CD4-positive, alpha-beta memory T cell (primary cell): Measurements from ENCODE around the gene PCDHGA6. TPM values are rescaled to one million over a fixed set of nuclear protein-coding genes. Genes with fewer than 3 reads are reported as not detected.

Source experiments
- CTCF ChIA-PET: fragments of 350-600 bp; sonication (Branson Sonifier 250); formaldehyde crosslinking; loops from one replicate; lab custom pipeline; 2021; ENCODE audit warnings: inconsistent platforms; ENCODE audit not compliant: partially characterized antibody; lab: Charles Lee
- POLR2A ChIA-PET: fragments of 350-600 bp; sonication (Branson Sonifier 250); formaldehyde crosslinking; loops from one replicate; lab custom pipeline; 2021; ENCODE audit not compliant: partially characterized antibody; lab: Charles Lee
- DNase-seq, 5 donors: peaks; one replicate each; pipeline versions ENCODE4 v3.0.0 to v3.0.0-alpha.2; 2020 to 2022; ENCODE audit warnings: mixed read lengths in 1 of 5
- H3K27ac ChIP-seq: one replicate; pipeline ENCODE4 v1.7.0; 2013; ENCODE audit warnings: low read depth, low read length
- H3K27me3 ChIP-seq: 2 replicates; pipeline ENCODE4 v1.7.0; 2013; ENCODE audit warnings: mild to moderate bottlenecking, low read length, moderate library complexity; ENCODE audit not compliant: insufficient read depth
- H3K36me3 ChIP-seq: 2 replicates; pipeline ENCODE4 v1.7.0; 2013; ENCODE audit warnings: mild to moderate bottlenecking, low read length, moderate library complexity; ENCODE audit not compliant: insufficient read depth
- H3K4me1 ChIP-seq: 2 replicates; pipeline ENCODE4 v1.7.0; 2013; ENCODE audit warnings: mild to moderate bottlenecking, low read length, moderate library complexity; ENCODE audit not compliant: insufficient read depth
- H3K4me3 ChIP-seq, 2 donors: one replicate each; pipeline ENCODE4 v1.7.0; 2013; ENCODE audit warnings: low read length in 2 of 2, mild to moderate bottlenecking in 1 of 2
- H3K9me3 ChIP-seq, 2 donors: one replicate each; pipeline ENCODE4 v1.7.0; 2013; ENCODE audit warnings: low read length in 2 of 2, control low read depth in 1 of 2; ENCODE audit not compliant: control insufficient read depth in 1 of 2
- H3K27ac Mint-ChIP-seq, 7 donors: one replicate each; pipeline ENCODE4 v1.8.0; 2020 to 2021; ENCODE audit warnings: mixed read lengths in 7 of 7, mild to moderate bottlenecking in 6 of 7, inconsistent platforms in 3 of 7, moderate library complexity in 3 of 7
- H3K27me3 Mint-ChIP-seq, 2 donors: one replicate each; pipeline ENCODE4 v1.8.0; 2020 to 2021; ENCODE audit warnings: mixed read lengths in 2 of 2
- H3K36me3 Mint-ChIP-seq, 2 donors: one replicate each; pipeline ENCODE4 v1.8.0; 2020 to 2021; ENCODE audit warnings: mixed read lengths in 2 of 2, inconsistent platforms in 1 of 2, mild to moderate bottlenecking in 1 of 2
- H3K4me1 Mint-ChIP-seq, 4 donors: one replicate each; pipeline ENCODE4 v1.8.0; 2020 to 2021; ENCODE audit warnings: mixed read lengths in 4 of 4, mild to moderate bottlenecking in 1 of 4
- H3K4me3 Mint-ChIP-seq, 8 donors: one replicate each; pipeline ENCODE4 v1.8.0; 2020 to 2021; ENCODE audit warnings: mixed read lengths in 8 of 8, mild to moderate bottlenecking in 7 of 8, moderate library complexity in 6 of 8, inconsistent platforms in 3 of 8
- H3K9me3 Mint-ChIP-seq, 8 donors: one replicate each; pipeline ENCODE4 v1.8.0; 2020 to 2021; ENCODE audit warnings: mixed read lengths in 8 of 8, mild to moderate bottlenecking in 5 of 8, inconsistent platforms in 3 of 8, moderate library complexity in 1 of 8
- intact Hi-C: fragments of 100-400 bp; cut with micrococcal nuclease; formaldehyde crosslinking; loops from one replicate; pipeline ENCODE4 v1.15.1; 2023
- polyA plus RNA-seq, 2 donors: library from polyadenylated mRNA; unstranded; fragments of 300-500 nt; fragmentation: Illumina TruSeq; gene quantifications; one replicate each; pipeline ENCODE4 v1.2.3, GENCODE V29; 2021
- total RNA-seq, 2 experiments: library from RNA; stranded (reverse); gene quantifications; one replicate each; pipeline ENCODE4 v1.2.3, GENCODE V29; 2021

Gene PCDHGA6
- total and polyA plus RNA-seq, 4 experiments from 2014 or later, result 0.03 to 0.76 (median 0.50) TPM; not detected in 1

DNA sequence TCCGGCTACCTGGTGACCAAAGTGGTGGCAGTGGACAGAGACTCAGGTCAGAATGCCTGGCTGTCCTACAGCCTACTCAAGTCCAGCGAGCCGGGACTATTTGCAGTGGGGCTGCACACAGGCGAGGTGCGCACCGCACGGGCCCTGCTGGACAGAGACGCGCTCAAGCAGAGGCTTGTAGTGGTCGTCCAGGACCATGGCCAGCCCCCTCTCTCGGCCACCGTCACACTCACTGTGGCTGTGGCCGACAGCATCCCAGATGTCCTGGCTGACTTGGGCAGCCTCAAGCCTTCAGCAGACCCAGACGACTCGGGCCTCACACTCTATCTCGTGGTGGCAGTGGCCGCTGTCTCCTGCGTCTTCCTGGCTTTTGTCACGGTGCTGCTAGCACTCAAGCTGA, 16.7 kb upstream of the PCDHGA6 start:
- Histone ChIP-seq H3K4me3 (no peak overlapping the region), H3K9me3 (peaks cover 0 to 4% of the 10 kb centered on the region in 2 donors), H3K27me3 (peaks cover 11% of the 10 kb centered on the region), H3K4me1 (no peaks in the 10 kb centered on the region), H3K27ac (no peak overlapping the region), H3K36me3 (no peaks in the 10 kb centered on the region)
- peaks cover 0 to 65% (median 52%) of the 10 kb centered on the region in 8 donors for H3K9me3 Mint-ChIP-seq
- no peak overlapping the region for H3K27ac Mint-ChIP-seq
- H3K36me3 Mint-ChIP-seq, result peaks cover 8 to 10% of the 10 kb centered on the region in 2 donors
- ChIA-PET CTCF (no interaction called here), POLR2A (no interaction called here)
- no peak overlapping the region for H3K4me3 Mint-ChIP-seq
- H3K27me3 Mint-ChIP-seq, result peaks cover 43 to 45% of the 10 kb centered on the region in 2 donors
- intact Hi-C loops, result loop anchor here (10.0 kb wide), 1 partner anchor 198 kb away; no protein-coding TSS in a partner anchor
- DNase-seq, result no peak
- H3K4me1 Mint-ChIP-seq, result peaks cover 0 to 5% (median 2%) of the 10 kb centered on the region in 4 donors

DNA sequence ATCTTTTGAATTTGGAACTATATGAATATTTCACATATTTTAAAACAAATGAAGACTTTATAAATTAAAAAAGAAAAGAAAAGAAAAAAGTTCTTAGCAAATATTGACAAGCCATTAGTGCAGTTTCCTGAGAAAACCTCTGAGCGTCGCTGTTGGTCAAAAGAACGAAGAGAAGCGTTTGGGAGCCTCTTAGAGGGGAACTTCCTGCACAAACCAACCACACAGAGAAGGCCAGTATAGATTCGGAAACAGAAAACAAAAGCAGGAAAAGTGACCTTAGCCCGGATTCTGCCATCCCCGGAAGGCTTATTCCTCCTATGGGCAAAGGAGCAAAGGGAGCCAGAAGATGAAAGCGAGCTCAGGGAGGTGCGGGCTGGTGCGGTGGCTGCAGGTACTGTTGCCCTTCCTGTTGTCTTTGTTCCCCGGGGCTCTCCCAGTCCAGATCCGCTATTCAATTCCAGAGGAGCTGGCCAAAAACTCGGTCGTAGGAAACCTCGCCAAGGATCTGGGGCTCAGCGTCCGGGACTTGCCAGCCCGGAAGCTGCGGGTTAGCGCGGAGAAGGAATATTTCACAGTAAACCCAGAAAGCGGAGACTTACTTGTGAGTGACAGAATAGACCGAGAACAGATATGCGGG, 13.8 kb upstream of the PCDHGA6 start, which contains the start of gene PCDHGB2:
TSS of gene PCDHGB2 (plus strand) at position 205 of the 637 bp plus-strand sequence. CDS start at position 347, 142 bp downstream.
- H3K27me3 Mint-ChIP-seq, result peaks cover 50 to 52% of the 10 kb centered on the region in 2 donors
- intact Hi-C loops, result loop anchor here (10.0 kb wide), 1 partner anchor 195 kb away; no protein-coding TSS in a partner anchor
- peak within 1 kb of the TSS; percentile 71 to 89 (median 80) for H3K4me3 Mint-ChIP-seq
- peaks cover 9 to 12% of the 10 kb centered on the region in 2 donors for H3K36me3 Mint-ChIP-seq
- peak within 1 kb of the TSS in 6 of 7 donors; percentile 17 to 75 (median 34) for H3K27ac Mint-ChIP-seq
- H3K4me3 ChIP-seq, result peak within 1 kb of the TSS; percentile 13 to 42
- peaks cover 2 to 77% (median 64%) of the 10 kb centered on the region in 8 donors for H3K9me3 Mint-ChIP-seq
- peaks cover 0 to 4% of the 10 kb centered on the region in 2 donors for H3K9me3 ChIP-seq
- DNase-seq, result peak in 1 of 5 donors; percentile 19
- H3K27ac ChIP-seq, result no peak within 1 kb of the TSS
- POLR2A ChIA-PET, result no interaction called here
- H3K27me3 ChIP-seq, result peaks cover 11% of the 10 kb centered on the region
- CTCF ChIA-PET, result interaction anchor here (1.0 kb wide), 1 partner anchor 198 kb away, joined by 4 read pairs; no protein-coding TSS in a partner anchor
- H3K4me1 Mint-ChIP-seq, result peaks cover 0 to 5% (median 2%) of the 10 kb centered on the region in 4 donors
- no peaks in the 10 kb centered on the region for H3K4me1 ChIP-seq
- no peaks in the 10 kb centered on the region for H3K36me3 ChIP-seq

DNA sequence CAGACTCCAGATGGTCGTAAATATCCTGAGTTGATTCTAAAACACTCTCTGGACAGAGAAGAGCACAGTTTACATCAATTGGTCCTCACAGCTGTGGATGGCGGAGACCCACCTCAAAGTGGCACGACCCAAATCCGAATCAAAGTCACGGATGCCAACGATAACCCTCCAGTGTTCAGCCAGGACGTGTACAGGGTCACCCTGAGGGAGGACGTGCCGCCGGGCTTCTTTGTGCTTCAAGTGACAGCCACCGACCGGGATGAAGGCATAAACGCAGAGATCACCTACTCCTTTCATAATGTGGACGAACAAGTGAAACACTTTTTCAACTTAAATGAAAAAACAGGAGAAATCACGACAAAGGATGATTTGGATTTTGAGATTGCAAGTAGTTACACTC, 13.0 kb upstream of the PCDHGA6 start:
- no peak for DNase-seq
- Mint-ChIP-seq H3K36me3 (peaks cover 9 to 12% of the 10 kb centered on the region in 2 donors), H3K27me3 (peaks cover 57% of the 10 kb centered on the region in 2 donors), H3K27ac (peak overlapping the region in 4 of 7 donors; percentile 8 to 53 (median 28)), H3K4me1 (peaks cover 0 to 5% (median 2%) of the 10 kb centered on the region in 4 donors), H3K4me3 (peak overlapping the region in 1 of 8 donors; percentile 15), H3K9me3 (peaks cover 5 to 77% (median 68%) of the 10 kb centered on the region in 8 donors)
- Histone ChIP-seq H3K36me3 (no peaks in the 10 kb centered on the region), H3K4me1 (no peaks in the 10 kb centered on the region), H3K4me3 (no peak overlapping the region), H3K27ac (no peak overlapping the region), H3K27me3 (peaks cover 12% of the 10 kb centered on the region), H3K9me3 (peaks cover 0 to 4% of the 10 kb centered on the region in 2 donors)
- intact Hi-C loops, result no loop called here
- ChIA-PET CTCF (no interaction called here), POLR2A (no interaction called here)

DNA sequence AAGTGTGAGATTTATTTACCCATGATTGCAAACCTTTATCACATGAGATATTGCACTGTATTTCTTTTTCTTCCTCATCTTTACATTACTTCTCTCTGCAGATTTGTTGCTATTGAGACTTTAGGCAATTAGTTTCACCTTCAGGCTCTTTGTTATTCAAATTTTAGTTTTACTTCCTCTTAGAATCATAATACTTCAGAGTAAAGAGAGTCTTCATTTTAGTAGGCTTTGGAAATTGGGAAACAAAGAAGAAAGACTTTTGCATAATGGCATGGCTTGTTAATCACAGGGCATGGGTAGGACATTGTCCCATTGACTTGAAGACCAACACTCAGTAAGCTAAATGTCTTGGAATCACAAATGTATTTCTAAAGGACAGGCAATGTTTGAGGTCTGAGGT, 11.0 kb upstream of the PCDHGA6 start:
- Mint-ChIP-seq H3K27me3 (peaks cover 51 to 57% of the 10 kb centered on the region in 2 donors), H3K4me1 (peaks cover 0 to 5% (median 2%) of the 10 kb centered on the region in 4 donors), H3K36me3 (peaks cover 9 to 14% of the 10 kb centered on the region in 2 donors), H3K27ac (peak overlapping the region in 1 of 7 donors; percentile 75), H3K9me3 (peaks cover 5 to 77% (median 67%) of the 10 kb centered on the region in 8 donors), H3K4me3 (peak overlapping the region in 2 of 8 donors; percentile 40 to 42)
- Histone ChIP-seq H3K27ac (no peak overlapping the region), H3K27me3 (peaks cover 14% of the 10 kb centered on the region), H3K9me3 (peaks cover 0 to 4% of the 10 kb centered on the region in 2 donors), H3K36me3 (no peaks in the 10 kb centered on the region), H3K4me3 (no peak overlapping the region), H3K4me1 (no peaks in the 10 kb centered on the region)
- intact Hi-C loops, result no loop called here
- no peak for DNase-seq
- CTCF ChIA-PET, result no interaction called here
- POLR2A ChIA-PET, result no interaction called here

DNA sequence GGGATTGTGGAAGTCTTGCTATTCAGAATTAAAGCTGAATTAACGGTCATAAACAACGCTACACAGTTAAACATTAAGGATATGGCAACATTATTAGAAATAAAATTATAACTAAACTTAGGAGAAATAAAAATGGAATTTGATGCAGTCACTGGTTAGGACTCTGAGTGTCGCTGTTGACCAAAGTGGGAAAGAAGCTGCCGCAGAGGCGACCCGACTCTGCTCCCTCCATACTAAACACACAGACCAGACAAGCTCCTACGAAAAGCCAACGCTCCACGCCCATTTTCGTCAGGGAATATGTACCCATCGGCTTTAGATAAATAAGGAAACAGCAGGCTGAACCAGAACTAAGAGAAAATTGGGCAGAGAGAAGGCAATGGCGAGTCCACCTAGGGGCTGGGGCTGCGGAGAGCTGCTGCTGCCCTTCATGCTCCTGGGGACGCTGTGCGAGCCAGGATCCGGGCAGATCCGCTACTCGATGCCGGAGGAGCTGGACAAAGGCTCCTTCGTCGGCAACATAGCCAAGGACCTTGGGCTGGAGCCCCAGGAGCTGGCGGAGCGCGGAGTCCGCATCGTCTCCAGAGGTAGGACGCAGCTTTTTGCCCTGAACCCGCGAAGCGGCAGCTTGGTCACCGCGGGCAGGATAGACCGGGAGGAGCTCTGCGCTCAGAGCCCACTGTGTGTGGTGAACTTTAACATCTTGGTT, 9.6 kb upstream of the PCDHGA6 start, which contains the start of gene PCDHGA5:
TSS of gene PCDHGA5 (plus strand) at position 211 of the 709 bp plus-strand sequence. CDS start at position 380, 169 bp downstream.
- Mint-ChIP-seq H3K9me3 (peaks cover 5 to 72% (median 67%) of the 10 kb centered on the region in 8 donors), H3K4me3 (no peak within 1 kb of the TSS), H3K36me3 (peaks cover 9 to 14% of the 10 kb centered on the region in 2 donors), H3K27me3 (peaks cover 43 to 55% of the 10 kb centered on the region in 2 donors), H3K4me1 (peaks cover 0 to 5% (median 2%) of the 10 kb centered on the region in 4 donors), H3K27ac (peak within 1 kb of the TSS in 1 of 7 donors; percentile 51)
- no peak within 1 kb of the TSS for H3K27ac ChIP-seq
- no peak for DNase-seq
- H3K36me3 ChIP-seq, result no peaks in the 10 kb centered on the region
- no peaks in the 10 kb centered on the region for H3K4me1 ChIP-seq
- intact Hi-C loops, result no loop called here
- POLR2A ChIA-PET, result no interaction called here
- no peak within 1 kb of the TSS for H3K4me3 ChIP-seq
- H3K9me3 ChIP-seq, result peaks cover 0 to 4% of the 10 kb centered on the region in 2 donors
- CTCF ChIA-PET, result no interaction called here
- H3K27me3 ChIP-seq, result peaks cover 13% of the 10 kb centered on the region

DNA sequence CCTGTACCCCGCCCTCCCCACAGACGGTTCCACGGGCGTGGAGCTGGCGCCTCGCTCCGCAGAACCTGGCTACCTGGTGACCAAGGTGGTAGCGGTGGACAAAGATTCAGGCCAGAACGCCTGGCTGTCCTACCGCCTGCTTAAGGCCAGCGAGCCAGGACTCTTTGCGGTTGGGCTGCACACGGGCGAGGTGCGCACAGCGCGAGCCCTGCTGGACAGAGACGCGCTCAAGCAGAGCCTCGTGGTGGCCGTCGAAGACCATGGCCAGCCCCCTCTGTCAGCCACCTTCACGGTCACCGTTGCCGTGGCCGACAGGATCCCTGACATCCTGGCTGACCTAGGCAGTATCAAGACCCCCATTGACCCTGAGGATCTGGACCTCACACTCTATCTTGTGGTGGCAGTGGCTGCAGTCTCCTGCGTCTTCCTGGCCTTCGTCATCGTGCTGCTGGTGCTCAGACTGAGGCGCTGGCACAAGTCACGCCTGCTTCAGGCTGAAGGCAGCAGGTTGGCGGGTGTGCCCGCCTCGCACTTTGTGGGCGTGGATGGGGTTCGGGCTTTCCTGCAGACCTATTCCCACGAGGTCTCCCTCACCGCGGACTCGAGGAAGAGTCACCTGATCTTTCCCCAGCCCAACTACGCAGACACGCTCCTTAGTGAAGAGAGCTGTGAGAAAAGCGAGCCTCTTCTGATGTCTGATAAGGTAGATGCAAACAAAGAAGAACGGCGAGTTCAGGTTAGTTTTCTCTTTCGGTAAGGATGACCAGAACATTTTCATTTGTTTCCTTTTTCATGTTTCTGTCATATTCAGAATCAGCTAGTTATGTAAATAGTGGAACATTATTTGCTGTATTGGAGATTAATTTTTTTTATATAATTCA, 7.4 kb upstream of the PCDHGA6 start:
- ChIA-PET CTCF (no interaction called here), POLR2A (no interaction called here)
- Histone ChIP-seq H3K4me1 (peaks cover 6% of the 10 kb centered on the region), H3K27ac (no peak overlapping the region), H3K4me3 (no peak overlapping the region), H3K9me3 (peaks cover 0 to 2% of the 10 kb centered on the region in 2 donors), H3K27me3 (peaks cover 13% of the 10 kb centered on the region), H3K36me3 (no peaks in the 10 kb centered on the region)
- H3K27me3 Mint-ChIP-seq, result peaks cover 47 to 53% of the 10 kb centered on the region in 2 donors
- intact Hi-C loops, result no loop called here
- peak overlapping the region in 1 of 7 donors; percentile 46 for H3K27ac Mint-ChIP-seq
- peaks cover 5 to 73% (median 56%) of the 10 kb centered on the region in 8 donors for H3K9me3 Mint-ChIP-seq
- no peak for DNase-seq
- H3K4me3 Mint-ChIP-seq, result no peak overlapping the region
- H3K4me1 Mint-ChIP-seq, result peaks cover 2 to 11% (median 6%) of the 10 kb centered on the region in 4 donors
- peaks cover 5 to 9% of the 10 kb centered on the region in 2 donors for H3K36me3 Mint-ChIP-seq
